PC-3 (cell line): ENCODE data around the gene RNASET2. TPM values are rescaled to one million over a fixed set of nuclear protein-coding genes. Genes with fewer than 3 reads are reported as not detected.
"Not testable (repeated sequence)": the region's sequence is repeated elsewhere in the genome, so short reads cannot be mapped to it uniquely, and the experiment has no call there.

Experiments used
- ATAC-seq: fragments of 200-7000 bp; cut with Tn5 transposase; 2 replicates; pipeline ENCODE4 v1.9.1; 2020; ENCODE audit warnings: mild to moderate bottlenecking, moderate library complexity
- BruUV-seq: library from RNA; stranded (reverse); fragments of 400-500 nt; replicated peaks from 2 replicates; lab custom pipeline; 2021; lab: Mats Ljungman, UMichigan
- CTCF ChIA-PET: fragments of 300-600 bp; sonication (Branson Sonifier 250); formaldehyde crosslinking; loops from one replicate; lab custom pipeline; 2022; ENCODE audit warnings: antibody characterized with exemption; lab: Charles Lee
- POLR2A ChIA-PET: fragments of 300-600 bp; sonication (Branson Sonifier 250); formaldehyde crosslinking; loops from one replicate; lab custom pipeline; 2022; ENCODE audit warnings: antibody characterized with exemption; ENCODE audit not compliant: unreplicated experiment; lab: Charles Lee
- DNase-seq: peaks from one replicate; pipeline ENCODE4 v3.0.0-alpha.2; 2015
- H2AFZ ChIP-seq: fragments of 300-600 bp; sonication (generic); 2 replicates; pipeline ENCODE4 v1.6.0; 2016; ENCODE audit warnings: antibody characterized with exemption, low read length
- H3F3A ChIP-seq: fragments of 300-600 bp; sonication (generic); one replicate; pipeline ENCODE4 v1.6.0; 2017; ENCODE audit warnings: antibody characterized with exemption, low read length, control low read depth, mild to moderate bottlenecking; ENCODE audit not compliant: unreplicated experiment
- H3K27ac ChIP-seq: fragments of 300-600 bp; sonication (generic); 2 replicates; pipeline ENCODE4 v1.5.1; 2016; ENCODE audit warnings: mild to moderate bottlenecking, low read length
- H3K27me3 ChIP-seq: fragments of 300-600 bp; sonication (generic); 2 replicates; pipeline ENCODE4 v1.6.1; 2016; ENCODE audit warnings: low read length, mixed read lengths
- H3K36me3 ChIP-seq: fragments of 300-600 bp; sonication (generic); 2 replicates; pipeline ENCODE4 v1.6.1; 2016; ENCODE audit warnings: low read depth, mixed run types, low read length, mixed read lengths
- H3K4me1 ChIP-seq: fragments of 300-600 bp; sonication (generic); 2 replicates; pipeline ENCODE4 v1.5.1; 2016; ENCODE audit warnings: low read length; ENCODE audit not compliant: insufficient read depth
- H3K4me2 ChIP-seq: fragments of 300-600 bp; sonication (generic); 2 replicates; pipeline ENCODE4 v1.6.0; 2016; ENCODE audit warnings: low read length
- H3K4me3 ChIP-seq: fragments of 300-600 bp; sonication (generic); 2 replicates; pipeline ENCODE4 v1.5.1; 2016; ENCODE audit warnings: mild to moderate bottlenecking, low read length, mixed read lengths
- H3K79me2 ChIP-seq: fragments of 300-600 bp; sonication (generic); 2 replicates; pipeline ENCODE4 v1.6.1; 2017; ENCODE audit warnings: low read length, mixed read lengths
- H3K9ac ChIP-seq: fragments of 300-600 bp; sonication (generic); 2 replicates; pipeline ENCODE4 v1.6.0; 2016; ENCODE audit warnings: mild to moderate bottlenecking, low read length
- H3K9me2 ChIP-seq: fragments of 300-600 bp; sonication (generic); replicated peaks from 2 replicates; pipeline ENCODE4 v1.6.1; 2016; ENCODE audit warnings: mixed run types, low read length, mixed read lengths
- H3K9me3 ChIP-seq: fragments of 300-600 bp; sonication (generic); 2 replicates; pipeline ENCODE4 v1.6.1; 2016; ENCODE audit warnings: low read length, mixed read lengths
- H4K20me1 ChIP-seq: fragments of 300-600 bp; sonication (generic); 2 replicates; pipeline ENCODE4 v1.6.1; 2016; ENCODE audit warnings: low read length, mixed read lengths
- EZH2 ChIP-seq: fragments of 300-600 bp; sonication (generic); IDR thresholded peaks from one replicate; pipeline ENCODE4 v1.6.1; 2017; ENCODE audit warnings: antibody characterized with exemption, mild to moderate bottlenecking, low read length; ENCODE audit not compliant: unreplicated experiment
- EZH2phosphoT487 ChIP-seq: fragments of 300-600 bp; sonication (generic); IDR thresholded peaks from 2 replicates; pipeline ENCODE4 v1.6.1; 2018; ENCODE audit warnings: mild to moderate bottlenecking, antibody characterized with exemption, low read length, borderline replicate concordance
- intact Hi-C: fragments of 100-400 bp; cut with micrococcal nuclease; formaldehyde crosslinking; loops from 2 replicates; pipeline ENCODE4 v1.9.0; 2023
- total RNA-seq: library from RNA; depleted of rRNA; stranded (reverse); fragments of >200 nt; gene quantifications from 2 replicates; pipeline ENCODE4 v1.2.3, GENCODE V29; 2014
- TF ChIP-seq, protein P1 (sequence below): fragments of 300-600 bp; sonication (generic); conservative IDR thresholded peaks from 2 replicates; pipeline ENCODE4 v1.5.1; 2017; ENCODE audit warnings: antibody characterized with exemption, low read depth, mild to moderate bottlenecking, low read length

RNASET2 gene
- total RNA-seq, 1 experiment from 2014 or later = 51.8 TPM

DNA sequence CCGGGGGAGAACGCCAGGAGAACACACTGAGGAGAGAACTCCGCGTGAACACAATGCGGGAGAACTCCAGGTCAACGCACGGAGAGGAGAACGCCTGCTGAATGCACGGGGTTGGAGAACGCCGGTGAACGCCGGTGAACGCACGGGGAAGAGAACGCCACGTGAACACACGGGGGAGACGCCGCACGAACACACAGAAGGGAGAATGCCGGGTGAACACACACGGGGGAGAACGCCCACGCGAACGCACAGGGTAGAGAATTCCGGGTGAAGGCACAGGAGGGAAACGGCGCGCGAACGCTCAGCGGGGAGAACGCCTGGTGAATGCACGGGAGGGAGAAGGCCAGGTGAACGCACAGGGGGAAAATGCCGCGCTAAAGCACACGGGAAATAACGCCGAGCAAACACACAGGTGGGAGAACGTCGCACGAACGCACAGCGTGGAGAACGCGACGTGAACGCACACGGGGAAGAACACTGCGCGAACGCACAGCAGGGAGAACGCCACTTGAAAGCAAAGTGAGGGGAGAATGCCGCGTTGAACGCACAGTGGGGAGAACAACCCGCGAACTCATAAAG is 56.1 kb downstream of the RNASET2 start:
- no peak overlapping the region for H3K9ac ChIP-seq
- H4K20me1 ChIP-seq = no peaks in the 10 kb centered on the region
- intact Hi-C loops = no loop called here
- no peaks in the 10 kb centered on the region for H3F3A ChIP-seq
- ChIA-PET CTCF (no interaction called here), POLR2A (no interaction called here)
- H2AFZ ChIP-seq = no peak overlapping the region
- no TSS peak for BruUV-seq
- no peaks in the 10 kb centered on the region for H3K36me3 ChIP-seq
- H3K9me2 ChIP-seq = no peaks in the 10 kb centered on the region
- H3K4me1 ChIP-seq = peaks cover 2% of the 10 kb centered on the region; the same call in 1 of the 2 replicates
- TF ChIP-seq EZH2 (no peak), EZH2phosphoT487 (no peak)
- TF ChIP-seq, protein P1, sequence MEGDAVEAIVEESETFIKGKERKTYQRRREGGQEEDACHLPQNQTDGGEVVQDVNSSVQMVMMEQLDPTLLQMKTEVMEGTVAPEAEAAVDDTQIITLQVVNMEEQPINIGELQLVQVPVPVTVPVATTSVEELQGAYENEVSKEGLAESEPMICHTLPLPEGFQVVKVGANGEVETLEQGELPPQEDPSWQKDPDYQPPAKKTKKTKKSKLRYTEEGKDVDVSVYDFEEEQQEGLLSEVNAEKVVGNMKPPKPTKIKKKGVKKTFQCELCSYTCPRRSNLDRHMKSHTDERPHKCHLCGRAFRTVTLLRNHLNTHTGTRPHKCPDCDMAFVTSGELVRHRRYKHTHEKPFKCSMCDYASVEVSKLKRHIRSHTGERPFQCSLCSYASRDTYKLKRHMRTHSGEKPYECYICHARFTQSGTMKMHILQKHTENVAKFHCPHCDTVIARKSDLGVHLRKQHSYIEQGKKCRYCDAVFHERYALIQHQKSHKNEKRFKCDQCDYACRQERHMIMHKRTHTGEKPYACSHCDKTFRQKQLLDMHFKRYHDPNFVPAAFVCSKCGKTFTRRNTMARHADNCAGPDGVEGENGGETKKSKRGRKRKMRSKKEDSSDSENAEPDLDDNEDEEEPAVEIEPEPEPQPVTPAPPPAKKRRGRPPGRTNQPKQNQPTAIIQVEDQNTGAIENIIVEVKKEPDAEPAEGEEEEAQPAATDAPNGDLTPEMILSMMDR = no peak
- H3K4me3 ChIP-seq = no peak overlapping the region
- H3K79me2 ChIP-seq = no peaks in the 10 kb centered on the region
- no peak overlapping the region for H3K27ac ChIP-seq
- no peaks in the 10 kb centered on the region for H3K9me3 ChIP-seq
- no peak overlapping the region for H3K4me2 ChIP-seq
- ATAC-seq = no peak
- no peak for DNase-seq
- no peaks in the 10 kb centered on the region for H3K27me3 ChIP-seq

DNA sequence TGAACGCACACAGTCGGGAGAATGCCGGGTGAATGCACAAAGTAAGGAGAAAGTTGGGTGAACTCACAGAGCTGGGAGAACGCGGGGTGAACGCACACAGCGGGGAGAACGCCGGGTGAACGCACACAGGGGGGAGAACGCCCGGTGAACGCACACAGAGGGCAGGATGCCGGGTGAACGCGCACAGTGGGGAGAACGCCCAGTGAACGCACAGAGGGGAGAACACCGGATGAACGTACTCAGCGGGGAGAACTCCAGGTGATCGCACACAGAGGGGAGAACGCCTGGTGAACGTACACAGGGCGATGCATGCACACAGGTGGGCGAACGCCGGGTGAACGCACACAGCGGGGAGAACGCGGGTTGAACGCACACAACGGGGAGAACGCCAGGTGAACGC is 57.4 kb downstream of the RNASET2 start:
- intact Hi-C loops = no loop called here
- ChIA-PET CTCF (no interaction called here), POLR2A (no interaction called here)
- Histone ChIP-seq H3K4me2 (no peak overlapping the region), H3K9me3 (no peaks in the 10 kb centered on the region), H3K36me3 (no peaks in the 10 kb centered on the region), H3K4me3 (no peak overlapping the region), H4K20me1 (no peaks in the 10 kb centered on the region), H3K9me2 (no peaks in the 10 kb centered on the region), H2AFZ (no peak overlapping the region), H3F3A (no peaks in the 10 kb centered on the region), H3K27me3 (no peaks in the 10 kb centered on the region), H3K4me1 (peaks cover 11% of the 10 kb centered on the region; the same call in 1 of the 2 replicates), H3K9ac (no peak overlapping the region), H3K79me2 (no peaks in the 10 kb centered on the region), H3K27ac (no peak overlapping the region)
- ATAC-seq (no peak), DNase-seq (no peak)
- TF ChIP-seq EZH2 (no peak), EZH2phosphoT487 (no peak)
- TF ChIP-seq, protein P1 = no peak
- no TSS peak for BruUV-seq

DNA sequence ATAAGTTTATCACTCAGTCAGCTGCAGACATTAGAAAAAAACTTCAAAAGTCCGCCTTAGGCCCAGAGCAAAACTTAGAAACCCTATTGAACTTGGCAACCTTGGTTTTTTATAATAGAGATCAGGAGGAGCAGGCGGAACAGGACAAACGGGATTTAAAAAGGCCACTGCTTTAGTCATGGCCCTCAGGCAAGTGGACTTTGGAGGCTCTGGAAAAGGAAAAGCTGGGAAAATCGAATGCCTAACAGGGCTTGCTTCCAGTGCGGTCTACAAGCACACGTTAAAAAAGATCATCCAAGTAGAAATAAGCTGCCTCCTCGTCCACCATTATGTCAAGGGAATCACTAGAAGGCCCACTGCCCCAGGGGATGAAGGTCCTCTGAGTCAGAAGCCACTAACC is 61.7 kb downstream of the RNASET2 start:
- H3K4me2 ChIP-seq = peak overlapping the region; percentile 67
- intact Hi-C loops = not testable (repeated sequence)
- DNase-seq = peak; percentile 81

DNA sequence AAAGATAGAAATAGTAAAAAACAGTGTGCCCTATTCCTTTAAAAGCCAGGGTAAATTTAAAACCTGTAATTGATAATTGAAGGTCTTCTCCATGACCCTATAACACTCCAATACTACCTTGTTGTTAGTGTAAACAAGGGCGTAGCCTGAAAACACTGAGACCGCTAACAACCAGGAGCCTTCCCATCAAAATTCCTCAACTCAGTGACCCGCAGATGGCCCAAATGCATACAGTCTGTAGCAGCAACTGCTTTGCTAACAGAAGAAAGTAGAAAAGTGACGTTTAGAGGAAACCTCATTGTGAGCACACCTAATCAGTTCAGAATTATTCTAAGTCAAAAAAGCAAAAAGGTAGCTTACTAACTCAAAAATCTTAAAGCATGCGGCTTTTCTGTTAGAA is 63.9 kb downstream of the RNASET2 start:
- ATAC-seq, intact Hi-C loops, POLR2A ChIA-PET: not testable (repeated sequence)

More for the DNA sequence above, 61.7 kb downstream of the RNASET2 start:
- H3K9ac ChIP-seq, H3K27me3 ChIP-seq, H3K9me2 ChIP-seq, H3F3A ChIP-seq, ATAC-seq, H3K79me2 ChIP-seq, H2AFZ ChIP-seq, POLR2A ChIA-PET, CTCF ChIA-PET, H4K20me1 ChIP-seq, H3K4me3 ChIP-seq, BruUV-seq, H3K9me3 ChIP-seq, H3K36me3 ChIP-seq: not testable (repeated sequence)
- Histone ChIP-seq H3K4me1 (peaks cover 12% of the 10 kb centered on the region; the same call in 1 of the 2 replicates), H3K27ac (peak overlapping the region; percentile 75)

DNA sequence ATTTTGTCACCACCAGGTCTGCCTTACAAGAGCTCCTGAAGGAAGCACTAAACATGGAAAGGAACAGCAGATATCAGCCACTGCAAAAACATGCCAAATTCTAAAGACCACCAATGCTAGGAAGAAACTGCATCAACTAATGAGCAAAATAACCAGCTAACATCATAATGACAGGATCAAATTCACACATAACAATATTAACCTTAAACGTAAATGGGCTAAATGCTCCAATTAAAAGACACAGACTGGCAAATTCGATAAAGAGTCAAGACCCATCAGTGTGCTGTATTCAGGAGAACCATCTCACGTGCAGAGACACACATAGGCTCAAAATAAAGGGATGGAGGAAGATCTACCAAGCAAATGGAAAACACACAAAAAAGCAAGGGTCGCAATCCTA is 69.6 kb downstream of the RNASET2 start:
- H4K20me1 ChIP-seq, H3K9ac ChIP-seq, H3K9me3 ChIP-seq, CTCF ChIA-PET, H3K4me2 ChIP-seq, H3K27ac ChIP-seq, DNase-seq, intact Hi-C loops, BruUV-seq, H3K27me3 ChIP-seq, POLR2A ChIA-PET, H2AFZ ChIP-seq, H3K79me2 ChIP-seq, H3K36me3 ChIP-seq, H3K4me1 ChIP-seq, H3K9me2 ChIP-seq, H3F3A ChIP-seq, H3K4me3 ChIP-seq, ATAC-seq: not testable (repeated sequence)

More for the DNA sequence above, 63.9 kb downstream of the RNASET2 start:
- BruUV-seq, H3K27me3 ChIP-seq, H3K27ac ChIP-seq, H3K36me3 ChIP-seq, DNase-seq, H2AFZ ChIP-seq, H3K9me2 ChIP-seq, H3F3A ChIP-seq, H3K79me2 ChIP-seq, H4K20me1 ChIP-seq, H3K9me3 ChIP-seq, H3K4me2 ChIP-seq, H3K4me3 ChIP-seq, H3K9ac ChIP-seq, CTCF ChIA-PET: not testable (repeated sequence)
- H3K4me1 ChIP-seq = peaks cover 12% of the 10 kb centered on the region; the same call in 1 of the 2 replicates
